ENCODE data around the gene MEDAG.

DNA sequence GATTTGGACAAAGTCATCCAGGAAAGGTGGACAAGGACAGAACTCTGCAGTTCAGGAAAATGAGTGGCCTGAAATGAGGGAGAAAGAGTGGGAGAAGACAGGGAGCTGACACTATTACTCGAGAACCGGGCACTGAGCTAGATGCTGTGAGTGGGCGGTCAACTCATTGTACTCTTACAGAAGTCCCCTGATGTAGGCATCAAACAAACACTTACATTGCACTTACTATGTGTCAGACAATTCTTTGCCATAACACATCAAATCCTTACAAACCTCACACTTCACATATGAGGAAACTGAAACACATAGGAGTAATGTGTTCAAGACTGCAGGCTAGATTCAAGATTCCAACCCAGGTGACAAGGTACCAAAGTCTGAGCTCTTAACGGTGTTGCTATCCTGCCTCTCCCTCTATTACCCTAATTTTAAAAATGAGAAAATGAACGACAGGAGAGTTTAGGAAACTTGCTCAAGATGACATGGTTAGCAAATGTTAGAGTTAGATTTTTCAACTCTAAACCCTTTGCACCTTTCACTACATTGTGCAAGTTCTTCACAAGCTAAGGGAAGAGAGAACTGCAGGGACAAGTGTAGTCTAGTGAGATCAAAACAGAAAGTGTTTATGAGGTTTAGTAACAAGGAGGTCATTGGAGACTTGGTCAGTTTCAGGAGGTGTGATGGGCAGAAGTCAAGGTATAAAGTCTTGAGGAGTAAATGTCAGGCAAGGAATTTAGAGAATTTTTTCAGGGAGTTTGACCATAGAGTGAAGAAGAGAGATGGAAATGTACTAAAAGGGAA, 4.9 kb upstream of the MEDAG start:
- TF ChIP-seq SNAI2 (CRISPR knock-in tag; IDR thresholded peaks at IDR 0.05): no peak
- TF ChIP-seq GLIS3 (CRISPR knock-in tag; IDR thresholded peaks at IDR 0.05): no peak
- no peak for TF ChIP-seq CSDC2 (CRISPR knock-in tag; IDR thresholded peaks at IDR 0.05)
- TF ChIP-seq, protein P1, sequence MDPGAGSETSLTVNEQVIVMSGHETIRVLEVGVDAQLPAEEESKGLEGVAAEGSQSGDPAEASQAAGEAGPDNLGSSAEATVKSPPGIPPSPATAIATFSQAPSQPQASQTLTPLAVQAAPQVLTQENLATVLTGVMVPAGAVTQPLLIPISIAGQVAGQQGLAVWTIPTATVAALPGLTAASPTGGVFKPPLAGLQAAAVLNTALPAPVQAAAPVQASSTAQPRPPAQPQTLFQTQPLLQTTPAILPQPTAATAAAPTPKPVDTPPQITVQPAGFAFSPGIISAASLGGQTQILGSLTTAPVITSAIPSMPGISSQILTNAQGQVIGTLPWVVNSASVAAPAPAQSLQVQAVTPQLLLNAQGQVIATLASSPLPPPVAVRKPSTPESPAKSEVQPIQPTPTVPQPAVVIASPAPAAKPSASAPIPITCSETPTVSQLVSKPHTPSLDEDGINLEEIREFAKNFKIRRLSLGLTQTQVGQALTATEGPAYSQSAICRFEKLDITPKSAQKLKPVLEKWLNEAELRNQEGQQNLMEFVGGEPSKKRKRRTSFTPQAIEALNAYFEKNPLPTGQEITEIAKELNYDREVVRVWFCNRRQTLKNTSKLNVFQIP (CRISPR knock-in tag; IDR thresholded peaks at IDR 0.05; ENCODE audit: borderline replicate concordance, low read depth): no peak
